Activated CD8-positive, alpha-beta memory T cell treated with anti-CD3 and anti-CD28 coated beads, Interleukin-2, amount 50 U/mL, for 4 hours (primary cell): ENCODE measurements around the gene RASGRP2.

Experiments used
- DNase-seq: peaks from one replicate; pipeline ENCODE4 v3.0.0-alpha.2; 2020

Gene RASGRP2

DNA sequence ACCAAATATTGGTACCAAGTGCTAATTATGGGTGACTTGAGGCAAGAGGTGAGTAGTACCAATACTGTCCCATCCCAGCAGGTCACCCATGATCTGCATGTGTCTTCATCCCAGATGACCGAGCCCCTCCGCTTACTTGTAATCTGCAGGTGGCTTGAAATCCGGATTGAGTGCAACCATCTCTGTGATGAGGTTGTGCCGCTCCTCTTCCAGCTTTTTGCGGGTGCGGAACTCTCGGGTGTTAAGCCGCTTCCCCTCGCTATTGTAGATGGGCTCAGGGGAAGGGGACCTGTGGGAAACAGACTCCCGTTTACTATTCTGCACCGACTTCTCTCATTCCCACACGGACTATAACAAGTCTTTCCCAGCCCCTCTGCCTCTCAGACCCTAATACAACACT is 26.2 kb upstream of the RASGRP2 start:
- DNase-seq = no peak

DNA sequence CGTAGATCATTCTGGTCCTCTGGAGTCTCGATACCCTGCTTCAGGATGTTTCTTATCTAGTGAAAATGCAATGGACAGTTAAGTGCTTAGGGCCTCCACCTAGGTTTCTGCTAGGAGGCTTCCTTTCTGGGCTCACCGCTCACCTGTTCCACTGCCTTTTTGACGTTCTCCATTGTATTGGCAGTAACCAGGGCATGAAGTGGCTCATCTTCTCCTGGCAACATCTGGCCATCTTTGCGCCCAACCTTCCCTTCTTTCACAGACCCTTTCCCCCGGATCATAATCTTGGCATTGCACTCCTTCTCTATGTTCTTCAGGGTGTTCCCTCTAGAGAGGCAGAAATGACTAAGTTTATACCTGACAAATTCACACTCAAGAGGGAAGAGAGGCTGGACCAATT is 25.3 kb upstream of the RASGRP2 start:
- no peak for DNase-seq

DNA sequence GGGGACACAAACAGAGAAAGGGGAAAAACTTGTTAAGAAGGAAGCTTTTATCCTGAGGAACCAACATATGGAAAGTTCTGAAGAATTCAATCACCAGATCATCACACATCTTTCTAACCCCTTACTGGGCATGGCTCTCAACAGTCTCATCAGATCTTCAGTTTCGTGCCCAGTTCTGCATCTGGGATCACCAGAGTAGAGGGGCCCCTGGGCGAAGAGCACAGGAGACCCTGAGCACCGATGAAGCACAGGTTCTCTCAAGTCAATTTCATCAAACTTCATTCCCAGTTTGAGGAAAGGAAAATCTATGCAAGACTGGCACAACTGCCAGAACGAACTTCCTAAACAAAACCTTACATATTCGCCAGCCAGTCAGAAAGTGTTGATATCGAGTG is 24.4 kb upstream of the RASGRP2 start:
- no peak for DNase-seq

DNA sequence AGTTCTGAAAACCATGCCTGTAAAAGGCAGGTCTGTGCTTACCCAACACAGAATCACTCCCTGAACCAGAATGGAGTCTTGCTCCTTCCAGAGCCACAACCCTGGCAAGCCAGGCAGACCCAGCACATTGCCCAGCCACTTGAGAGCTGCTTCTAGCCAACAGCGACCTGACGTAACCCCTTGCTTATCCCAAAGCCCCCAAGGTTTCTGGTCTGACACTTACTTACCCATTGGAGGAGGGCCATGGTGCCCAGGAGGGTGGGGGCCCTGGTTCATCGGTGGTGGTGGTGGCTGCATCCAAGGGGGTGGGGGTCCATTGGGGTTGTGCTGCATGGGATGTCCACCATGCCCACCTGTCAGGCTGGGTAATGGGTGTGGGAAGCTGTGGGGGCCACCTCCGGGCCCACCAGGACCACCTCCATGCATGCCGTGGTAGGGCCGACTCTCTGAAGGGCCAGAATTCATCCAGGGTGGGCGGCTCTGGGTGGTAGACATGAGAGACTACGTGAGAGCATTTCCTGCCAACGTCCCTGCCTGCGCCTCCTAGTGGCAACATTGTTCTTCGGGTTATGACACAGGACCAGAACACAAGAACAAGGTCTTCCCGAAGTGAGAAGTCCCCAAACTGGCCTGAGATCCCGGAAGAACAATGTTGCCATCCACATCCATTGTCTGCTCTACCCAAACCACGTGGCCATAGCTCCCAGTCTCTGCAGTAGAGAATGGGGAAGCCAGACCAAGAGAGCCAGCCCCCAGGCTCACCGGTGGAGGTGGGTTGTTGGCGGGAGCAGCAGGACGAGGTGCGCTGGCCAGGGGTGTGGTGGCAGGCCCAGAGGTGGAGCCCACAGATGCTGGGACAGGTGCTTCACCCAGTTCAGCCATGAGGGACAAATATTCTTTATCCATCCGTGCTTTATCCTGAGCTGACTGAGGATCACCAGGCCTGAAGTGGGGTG is 23.7 kb upstream of the RASGRP2 start:
- DNase-seq = peak; percentile 81

DNA sequence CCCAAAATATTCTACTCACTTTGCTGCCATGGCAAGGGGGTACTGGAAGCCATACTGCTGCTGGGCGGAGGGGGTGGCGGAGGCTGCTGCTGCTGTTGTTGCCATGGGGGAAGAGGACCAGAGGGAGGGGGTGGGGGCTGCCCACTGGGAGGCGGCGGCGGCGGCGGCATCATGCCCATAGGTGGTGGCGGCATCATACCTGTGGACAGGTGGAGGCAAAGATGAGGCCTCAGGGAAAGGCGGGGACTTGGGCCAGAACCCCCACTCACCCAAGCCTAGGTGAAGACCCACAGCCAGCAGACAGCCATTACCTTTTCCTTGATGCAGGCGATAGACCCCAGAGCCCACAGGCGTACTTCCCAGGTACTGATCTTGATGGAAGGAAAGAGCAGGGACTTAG is 22.9 kb upstream of the RASGRP2 start:
- DNase-seq = no peak

DNA sequence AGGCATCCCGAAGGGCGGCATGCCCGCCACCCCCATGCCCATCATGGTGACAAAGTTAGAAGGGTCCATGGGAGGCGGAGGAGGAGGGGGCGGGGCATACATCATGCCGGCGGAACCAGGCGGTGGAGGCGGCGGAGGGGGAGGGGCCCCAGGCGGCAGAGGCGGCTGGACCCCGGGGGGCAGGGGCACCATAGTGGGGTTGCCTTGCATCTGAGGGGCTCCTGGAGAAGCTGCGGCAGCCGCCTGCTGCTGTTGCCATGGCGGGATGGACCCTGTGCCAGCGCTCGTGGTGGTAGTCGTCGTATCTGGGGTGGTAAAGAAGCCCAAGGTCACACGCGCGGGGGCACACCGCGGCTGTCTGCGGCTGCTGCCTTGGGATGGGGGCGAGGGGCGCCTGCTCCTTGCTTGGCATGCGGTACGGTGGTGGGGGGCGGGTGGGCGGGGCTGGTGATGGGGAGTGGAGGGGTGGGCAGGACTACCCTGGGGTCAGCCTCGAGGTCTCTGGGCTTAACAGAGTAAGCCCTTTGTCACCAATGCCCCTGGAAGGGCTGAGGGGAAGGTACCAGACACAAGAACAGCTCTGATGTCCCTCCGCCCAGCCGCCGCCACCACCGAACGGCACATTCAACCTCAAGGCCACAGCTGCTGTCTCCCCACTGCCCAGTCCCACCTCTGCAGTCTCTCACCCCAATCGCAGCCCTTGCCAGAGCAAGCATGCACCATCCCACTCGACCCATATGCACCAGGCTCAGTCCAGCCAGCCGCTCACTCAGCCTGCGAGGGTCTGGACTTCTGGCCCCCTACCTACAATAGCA is 22.1 kb upstream of the RASGRP2 start:
- no peak for DNase-seq

DNA sequence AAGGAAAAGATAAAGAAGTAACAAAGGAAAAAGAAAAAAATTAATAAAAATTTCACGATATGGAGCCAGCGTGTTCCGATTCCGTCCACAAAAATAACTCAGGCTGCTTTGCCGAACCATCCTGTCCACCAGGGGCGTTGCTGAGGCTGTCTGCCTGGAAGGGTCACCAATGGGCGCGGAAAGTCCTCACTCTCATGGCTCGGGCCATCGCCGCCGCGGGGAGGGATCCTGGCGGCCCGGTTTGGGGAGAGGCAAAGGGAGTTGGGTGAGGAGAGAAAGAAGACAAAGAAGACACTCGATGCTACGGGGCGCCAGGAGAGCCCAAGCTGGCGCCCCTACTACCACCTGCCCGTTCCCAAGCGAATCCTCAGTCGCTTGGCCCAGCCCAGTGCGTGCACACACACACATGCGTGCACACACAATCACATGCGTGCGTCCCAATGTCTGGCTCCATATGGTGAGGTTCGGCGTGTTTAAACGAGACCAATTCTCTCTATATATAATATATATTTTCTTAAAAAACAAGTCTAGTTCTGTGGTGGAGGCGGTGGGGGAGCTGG is 21.4 kb upstream of the RASGRP2 start:
- DNase-seq = no peak

DNA sequence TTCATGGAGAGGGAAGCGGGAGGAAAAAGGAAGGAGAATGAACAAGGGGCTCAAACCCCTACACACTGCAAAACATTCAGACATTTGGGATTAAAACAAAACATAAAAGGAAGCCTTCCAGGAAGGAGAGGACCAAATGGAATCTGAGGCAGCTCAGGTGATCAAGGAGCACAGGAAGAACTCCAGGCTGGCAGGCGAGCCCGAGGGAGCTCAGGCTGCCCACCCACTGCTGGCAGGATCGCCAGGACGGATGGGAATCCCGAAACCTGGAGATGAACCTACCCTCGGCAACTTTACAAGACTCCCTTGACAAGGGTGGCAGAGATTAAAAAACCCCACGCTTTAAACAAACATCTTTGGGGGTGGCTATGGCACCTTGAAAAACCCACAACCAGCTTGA is 20.8 kb upstream of the RASGRP2 start:
- no peak for DNase-seq

DNA sequence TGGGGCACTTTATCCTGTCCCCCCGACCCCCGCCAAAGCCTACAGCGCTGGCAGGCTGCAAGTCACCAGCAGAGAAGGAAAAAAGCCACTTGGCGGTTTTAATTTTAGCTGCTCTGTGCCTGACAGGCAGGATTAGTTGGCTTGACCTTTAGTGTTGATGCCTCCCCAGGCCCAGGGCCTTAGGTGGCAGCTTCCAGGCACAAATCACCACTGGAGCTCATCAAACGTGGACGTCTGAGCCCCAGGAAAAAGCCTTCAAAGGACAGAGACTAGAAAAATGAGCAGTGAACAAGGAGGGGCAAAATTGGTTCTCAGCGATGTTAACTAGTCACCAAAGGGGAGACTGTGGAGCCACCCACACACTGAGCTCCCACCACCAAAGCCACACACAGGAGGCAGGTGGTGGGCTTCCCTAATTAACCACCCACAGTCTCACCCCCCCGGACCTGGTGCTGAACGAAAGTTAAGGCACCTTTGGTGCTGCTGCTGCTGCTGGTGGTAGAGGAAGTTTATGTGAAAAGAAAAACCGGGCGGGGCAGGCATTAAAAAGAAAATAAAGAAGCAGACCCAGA is 20.2 kb upstream of the RASGRP2 start:
- DNase-seq = peak; percentile 71

DNA sequence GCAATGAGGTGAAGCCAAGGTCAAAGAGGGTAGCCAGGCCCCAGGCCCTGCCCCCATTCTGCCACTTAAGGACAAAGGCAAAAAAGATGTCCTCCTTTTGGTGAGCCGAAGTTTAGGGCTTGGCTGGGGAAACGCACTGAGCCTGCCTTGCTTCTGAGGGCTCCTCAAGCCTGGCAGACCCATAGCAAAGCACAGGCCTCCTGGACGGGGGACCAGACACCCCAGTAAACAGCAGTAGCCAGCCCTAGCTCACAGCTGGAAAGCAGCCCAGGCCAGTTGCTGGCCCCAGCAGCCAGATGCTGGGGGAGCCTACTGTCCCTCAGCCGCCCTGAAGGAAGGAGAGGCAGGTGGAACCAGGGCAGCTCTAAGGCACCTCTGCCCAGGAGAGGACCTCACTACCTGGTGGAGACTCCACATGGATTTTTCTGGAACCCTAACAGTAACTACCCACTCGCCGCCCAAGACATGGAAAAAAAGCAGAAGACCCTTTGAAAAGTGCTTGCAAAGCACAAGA is 19.6 kb upstream of the RASGRP2 start:
- DNase-seq = no peak

DNA sequence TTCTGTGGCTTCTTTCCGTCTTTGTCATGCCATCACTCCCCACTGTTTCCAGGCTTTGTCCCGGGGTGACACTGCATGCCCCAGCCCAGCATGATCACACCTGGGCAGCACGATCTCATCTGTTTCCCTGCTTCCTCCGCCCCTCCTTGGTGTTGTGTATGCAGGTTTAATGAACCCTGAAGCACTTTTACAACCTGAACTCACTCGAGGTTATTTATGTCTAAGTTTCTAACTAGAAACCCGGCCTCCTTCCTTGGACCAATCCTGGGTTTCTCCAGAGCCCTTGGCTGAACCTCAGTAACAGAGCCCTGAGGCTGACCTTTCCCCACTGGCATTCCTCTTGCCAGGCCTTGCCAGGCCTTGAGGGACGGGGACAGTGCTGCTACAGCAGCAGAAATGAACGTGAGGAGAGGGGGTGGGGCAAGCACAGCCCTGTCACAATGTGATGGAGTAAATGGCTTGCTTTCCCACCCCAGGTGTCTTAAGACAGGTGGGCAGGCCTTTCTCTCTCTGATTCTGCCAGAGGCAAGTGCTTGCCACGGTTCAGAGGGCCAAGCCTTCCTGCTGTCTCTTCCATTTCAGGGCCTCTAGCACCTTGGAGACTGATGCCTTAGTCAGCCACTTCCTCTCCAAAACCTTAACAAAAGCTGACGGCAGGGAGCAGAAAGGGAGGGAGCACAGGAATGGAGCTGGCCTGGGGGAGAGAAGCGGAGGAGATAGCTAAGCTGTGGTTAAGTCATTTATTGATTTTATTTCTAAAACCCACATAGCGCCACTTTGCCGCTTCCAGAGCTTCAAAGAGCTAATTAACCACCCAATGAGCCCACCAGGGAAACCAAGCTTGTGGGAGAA is 19.0 kb upstream of the RASGRP2 start:
- no peak for DNase-seq

DNA sequence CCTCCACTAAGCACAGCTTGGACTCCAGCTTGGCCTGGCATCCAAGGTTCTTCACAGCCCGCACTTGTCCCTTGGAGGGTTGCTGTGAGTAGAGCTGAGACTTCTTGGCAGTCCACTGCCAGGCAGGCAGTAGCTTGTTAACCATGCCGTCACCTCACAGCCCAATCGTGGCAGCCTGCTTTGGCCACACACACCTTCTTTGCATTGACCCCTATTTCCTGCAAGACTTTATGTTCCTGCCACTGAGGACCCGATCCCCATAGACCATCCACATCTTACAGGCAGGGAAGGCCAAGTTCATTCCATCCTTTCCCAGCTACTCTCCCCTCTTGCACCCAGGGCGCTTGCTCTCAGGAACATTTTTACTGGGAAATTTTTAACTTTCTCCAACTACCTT is 18.3 kb upstream of the RASGRP2 start:
- DNase-seq = no peak

DNA sequence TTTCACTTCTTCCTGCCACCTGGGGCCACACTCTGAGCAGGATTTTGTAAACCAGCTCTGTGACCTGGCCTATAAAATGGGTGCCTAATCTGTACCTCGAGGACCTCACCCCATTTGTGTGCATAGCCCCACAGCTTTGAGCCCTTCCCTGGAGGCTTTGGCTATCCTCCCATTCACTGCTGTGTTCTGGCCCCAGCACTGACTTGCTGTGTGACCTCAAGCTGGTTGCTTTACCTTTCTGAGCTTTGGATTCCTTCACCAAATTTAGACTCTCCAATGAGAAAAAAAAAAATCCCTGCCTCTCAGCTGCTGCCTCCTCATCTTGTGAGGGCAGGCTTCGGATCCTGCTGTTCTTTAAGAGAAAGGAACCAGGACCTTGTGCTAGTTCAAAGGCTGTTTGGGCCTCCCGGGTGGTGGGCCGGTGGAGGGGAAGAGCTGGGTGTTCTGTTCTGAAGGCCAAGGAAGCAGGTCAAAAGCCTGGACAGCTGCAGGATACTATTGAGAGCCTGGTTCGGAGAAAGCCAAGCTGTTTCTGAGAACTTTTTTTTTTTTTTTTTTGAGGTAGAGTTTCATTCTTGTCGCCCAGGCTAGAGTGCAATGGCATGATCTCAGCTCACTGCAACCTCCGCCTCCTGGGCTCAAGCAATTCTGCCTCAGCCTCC is 16.9 kb upstream of the RASGRP2 start:
- DNase-seq = no peak

DNA sequence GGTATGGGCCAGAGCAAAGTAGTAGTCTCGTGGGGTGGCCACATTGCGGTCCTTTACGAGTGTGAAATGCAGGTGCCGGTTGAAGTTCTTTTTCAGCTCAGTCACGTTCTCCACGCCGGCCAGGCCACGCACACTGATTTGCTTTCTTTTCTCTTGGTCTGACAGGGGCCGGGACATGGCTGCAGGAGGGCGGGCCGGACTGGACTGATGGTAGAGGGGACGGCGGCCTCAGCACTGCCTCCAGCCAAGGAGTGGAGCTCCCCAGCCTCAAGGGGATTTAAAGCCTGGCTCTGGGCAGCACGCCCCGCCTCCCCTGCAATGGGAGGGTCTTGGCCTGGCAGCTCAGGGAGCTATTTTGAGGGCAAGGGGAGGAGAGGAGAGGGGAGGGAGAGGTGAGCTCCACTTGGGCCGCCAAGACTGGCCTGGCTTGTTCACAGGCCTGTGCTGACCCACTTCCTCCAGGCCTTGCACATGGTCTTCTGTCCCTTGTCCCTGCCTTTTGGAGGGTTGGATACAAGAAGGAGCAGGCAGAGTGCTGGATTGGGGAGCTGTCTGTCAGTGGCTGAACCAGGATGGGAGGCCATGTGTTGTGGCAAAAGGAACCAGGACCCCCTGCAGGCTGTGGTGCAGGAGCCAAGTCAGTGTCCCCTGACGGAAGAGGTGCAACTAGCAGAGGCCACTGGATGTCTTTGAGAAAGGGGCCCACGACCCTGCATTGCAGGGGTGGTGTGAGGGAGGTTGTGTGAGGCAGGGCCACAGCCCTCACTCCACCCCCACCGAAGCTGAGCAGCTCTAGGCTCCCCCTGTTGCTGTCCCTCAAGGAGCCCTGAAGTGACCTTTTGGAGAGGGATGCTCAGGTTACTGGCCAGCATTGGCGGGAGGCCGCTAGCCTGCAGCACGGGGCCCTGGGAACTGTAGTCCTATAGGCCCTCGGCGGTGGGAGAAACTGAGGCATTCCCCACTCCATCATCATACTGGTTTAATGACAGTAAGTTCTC is 16.1 kb upstream of the RASGRP2 start, which contains the start of gene PYGM:
Gene PYGM, minus strand, starts transcription at position 253 of the 998 bp plus-strand sequence. Its CDS starts 76 bp downstream, at position 177.
- DNase-seq = peak; percentile 18

DNA sequence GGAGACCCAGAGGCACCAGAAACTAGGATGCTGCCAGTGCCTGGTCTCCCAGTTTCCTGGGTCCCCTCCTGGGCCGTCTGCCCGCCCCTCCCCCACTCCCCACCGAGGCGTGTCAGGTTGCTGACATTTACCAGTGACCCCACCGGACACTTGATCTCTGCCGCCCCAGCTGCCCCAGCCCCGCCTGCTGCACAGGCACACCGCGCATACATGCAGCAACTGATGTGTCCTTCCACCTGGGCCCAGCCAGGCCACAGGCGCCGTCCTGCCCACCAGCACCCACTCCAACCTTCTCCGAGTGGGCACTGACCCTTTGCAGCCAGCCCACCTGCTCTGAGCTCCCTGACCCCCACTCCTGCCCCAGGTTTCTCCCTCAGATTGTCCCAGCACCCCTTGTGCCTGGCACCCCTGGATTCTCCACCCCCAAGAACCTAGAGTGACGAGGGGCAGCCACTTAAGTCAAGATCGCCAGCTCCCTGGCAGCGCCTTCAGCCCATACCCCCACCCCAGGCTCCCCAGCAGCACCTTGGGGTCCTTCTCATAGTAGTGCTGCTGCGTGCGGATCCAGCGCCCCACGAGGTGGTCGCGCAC is 15.3 kb upstream of the RASGRP2 start:
- no peak for DNase-seq

DNA sequence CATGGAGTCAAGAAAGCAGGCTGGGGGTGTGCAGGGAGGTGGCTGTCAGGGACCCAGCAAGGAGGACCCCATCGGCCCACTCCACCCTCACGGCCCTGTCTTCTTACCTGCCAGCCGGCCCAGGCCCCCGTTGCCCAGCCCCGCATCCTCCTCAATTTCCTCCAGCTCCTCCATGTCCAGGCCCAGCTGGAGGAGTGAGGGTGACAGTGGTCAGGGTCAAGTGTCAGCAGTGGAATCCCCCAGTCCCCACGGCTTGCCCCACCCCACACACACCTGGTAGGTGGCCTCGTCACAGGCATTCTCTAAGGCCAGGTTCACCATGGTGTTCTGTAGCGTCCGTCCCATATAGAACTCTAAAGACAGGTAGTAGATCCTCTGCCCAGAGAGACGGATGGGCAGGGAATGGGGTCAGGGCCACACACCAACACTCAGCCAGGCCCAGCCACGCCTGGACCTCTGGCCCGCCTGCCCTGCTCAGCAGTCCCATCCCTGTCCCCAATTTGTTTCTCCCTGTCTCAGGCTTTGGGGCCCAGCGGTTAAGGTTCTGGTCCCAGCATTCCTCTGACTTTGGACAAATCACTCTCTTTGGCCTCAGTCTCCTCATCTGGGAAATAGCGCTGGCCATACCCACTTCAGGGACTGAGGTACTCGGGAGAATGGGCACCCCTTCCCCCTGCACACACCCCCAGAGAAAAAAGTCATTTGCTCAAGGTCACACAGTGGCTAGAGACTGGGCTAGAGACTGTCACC is 14.6 kb upstream of the RASGRP2 start:
- peak; percentile 12 for DNase-seq

DNA sequence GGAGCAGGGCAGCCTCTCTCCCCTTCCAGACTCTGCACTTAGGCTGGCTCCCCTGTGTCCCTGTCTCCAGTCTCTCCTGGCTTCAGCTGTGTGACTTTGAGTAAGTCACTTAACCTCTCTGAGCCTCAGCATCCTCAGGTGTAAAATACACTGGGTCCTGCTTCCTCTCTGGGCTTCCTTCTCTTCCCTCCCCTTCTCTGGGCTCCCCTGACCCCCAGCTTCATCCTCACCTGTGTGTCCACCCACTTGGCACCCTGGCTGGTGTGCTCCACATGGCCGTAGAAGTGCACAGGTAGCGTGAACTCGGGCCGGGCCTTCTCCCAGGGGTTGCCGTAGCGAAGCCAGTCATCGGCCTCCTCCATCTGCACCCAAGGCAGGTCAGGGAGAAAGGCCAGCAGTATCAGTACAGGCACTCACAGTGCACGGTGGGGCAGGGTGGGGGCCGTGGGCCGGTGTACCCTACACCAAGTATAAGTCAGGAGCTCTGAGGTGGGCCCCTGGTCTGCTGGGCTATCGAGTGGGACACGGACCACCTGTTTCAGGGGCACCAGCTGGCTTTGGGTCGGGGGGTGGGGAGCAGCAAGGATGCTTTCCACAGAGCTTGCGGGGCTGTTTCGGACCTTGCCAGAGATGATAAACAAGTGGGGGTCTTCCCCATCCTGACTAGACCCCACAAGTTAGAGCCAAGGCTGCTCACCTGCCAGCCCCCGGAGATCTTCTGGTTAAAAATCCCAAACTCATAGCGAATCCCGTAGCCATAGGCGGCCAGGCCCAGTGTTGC is 13.8 kb upstream of the RASGRP2 start:
- DNase-seq = peak; percentile 13
